DMS79 (cell line): ENCODE measurements around the gene EXOSC3.
"Not testable (repeated sequence)": the region's sequence is repeated elsewhere in the genome, so short reads cannot be mapped to it uniquely, and the experiment has no call there.

Experiments used
- DNase-seq: peaks from one replicate; lab custom pipeline; 2025; lab: John Stamatoyannopoulos, UW

EXOSC3 gene

DNA sequence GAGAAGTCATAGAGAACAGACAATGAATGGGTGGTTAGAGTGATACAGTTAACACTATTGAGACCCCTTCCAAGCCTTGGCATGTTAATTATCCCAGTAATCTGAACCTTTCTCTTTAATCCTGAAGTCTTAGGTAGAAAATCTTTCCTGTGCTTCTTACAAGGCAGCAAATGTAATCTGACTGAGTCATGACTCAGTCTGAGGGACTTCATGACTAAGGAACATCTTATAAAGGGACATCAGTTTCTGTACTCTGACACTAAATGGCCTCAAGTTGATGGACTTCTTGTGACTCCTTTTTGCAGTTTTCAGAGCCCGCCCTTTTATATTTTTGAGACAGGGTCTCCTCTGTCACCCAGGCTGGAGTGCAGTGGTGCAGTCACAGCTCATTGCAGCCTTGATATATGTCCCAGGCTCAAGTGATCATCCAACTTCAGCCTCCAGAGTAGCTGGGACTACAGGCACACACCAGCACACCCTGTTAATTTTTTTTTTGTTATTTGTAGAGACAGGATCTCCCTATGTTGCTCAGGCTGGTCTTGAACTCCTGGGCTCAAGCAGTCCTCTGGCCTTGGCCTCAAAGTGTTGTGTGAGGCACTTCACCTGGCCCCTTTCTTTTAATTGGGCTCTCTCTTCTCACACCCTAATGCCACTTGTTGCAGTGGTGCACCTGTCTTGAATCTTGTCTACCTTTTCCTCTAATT, 9.5 kb downstream of the EXOSC3 start:
- DNase-seq: no peak

DNA sequence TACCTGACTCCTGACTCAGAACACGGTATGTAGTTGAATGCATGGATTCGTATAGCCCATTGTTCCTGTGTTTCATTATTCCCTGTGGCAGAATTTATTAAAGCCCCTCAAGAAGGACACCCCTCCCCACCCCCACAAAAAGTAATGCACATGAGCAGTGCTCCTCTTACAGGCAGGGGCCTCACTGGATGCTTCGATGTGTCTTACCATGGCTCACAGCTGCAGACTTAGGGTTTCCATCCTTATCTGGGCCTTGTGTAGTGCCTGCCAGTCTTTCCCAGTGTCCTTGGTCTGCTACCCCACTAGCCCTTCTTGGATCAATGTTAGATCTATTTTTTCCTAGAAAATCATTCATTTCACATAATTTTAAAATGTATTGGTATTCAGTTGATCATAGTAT, 14.9 kb downstream of the EXOSC3 start:
- DNase-seq: no peak

DNA sequence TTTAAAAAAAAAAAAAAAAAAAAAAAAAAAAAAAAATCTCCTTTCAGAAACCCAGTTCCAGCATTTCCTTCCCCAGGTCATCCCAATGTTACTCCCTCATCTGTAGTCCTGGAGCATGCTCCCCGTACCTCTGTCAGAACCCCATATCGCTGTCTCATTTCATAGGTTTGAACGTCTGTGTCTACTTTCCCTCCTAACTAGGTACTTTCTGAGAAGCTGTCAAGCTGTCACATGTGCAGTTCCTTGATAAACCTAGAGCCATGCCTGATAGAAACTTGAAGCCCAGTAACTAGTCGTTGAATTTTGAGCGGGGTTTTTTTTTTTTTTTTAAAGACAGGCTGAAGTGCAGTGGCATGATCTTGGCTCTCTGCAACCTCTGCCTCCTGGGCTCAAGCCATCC, 15.6 kb downstream of the EXOSC3 start:
- no peak for DNase-seq

DNA sequence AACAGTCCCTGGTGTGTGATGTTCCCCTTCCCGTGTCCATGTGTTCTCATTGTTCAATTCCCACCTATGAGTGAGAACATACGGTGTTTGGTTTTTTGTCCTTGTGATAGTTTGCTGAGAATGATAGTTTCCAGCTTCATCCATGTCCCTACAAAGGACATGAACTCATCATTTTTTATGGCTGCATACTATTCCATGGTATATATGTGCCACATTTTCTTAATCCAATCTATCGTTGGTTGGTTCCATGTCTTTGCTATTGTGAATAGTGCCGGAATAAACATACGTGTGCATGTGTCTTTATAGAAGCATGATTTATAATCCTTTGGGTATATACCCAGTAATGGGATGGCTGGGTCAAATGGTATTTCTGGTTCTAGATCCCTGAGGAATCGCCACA, 19.6 kb downstream of the EXOSC3 start:
- not testable (repeated sequence) for DNase-seq

DNA sequence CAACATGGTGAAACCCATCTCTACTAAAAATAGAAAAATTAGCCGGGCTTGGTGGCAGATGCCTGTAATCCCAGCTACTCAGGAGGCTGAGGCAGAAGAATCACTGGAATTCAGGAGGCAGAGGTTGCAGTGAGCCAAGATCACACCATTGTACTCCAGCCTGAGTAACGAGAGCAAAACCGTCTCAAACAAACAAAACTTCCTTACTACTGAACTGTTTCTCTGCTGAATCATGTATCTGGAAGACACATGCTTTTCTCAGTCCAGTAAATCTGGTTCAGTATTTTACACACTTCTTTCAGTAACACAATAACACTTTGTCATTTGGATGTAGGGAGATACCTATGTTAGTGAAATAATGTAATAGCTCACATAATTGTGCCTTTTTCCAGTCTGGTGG, 23.4 kb downstream of the EXOSC3 start:
- no peak for DNase-seq

DNA sequence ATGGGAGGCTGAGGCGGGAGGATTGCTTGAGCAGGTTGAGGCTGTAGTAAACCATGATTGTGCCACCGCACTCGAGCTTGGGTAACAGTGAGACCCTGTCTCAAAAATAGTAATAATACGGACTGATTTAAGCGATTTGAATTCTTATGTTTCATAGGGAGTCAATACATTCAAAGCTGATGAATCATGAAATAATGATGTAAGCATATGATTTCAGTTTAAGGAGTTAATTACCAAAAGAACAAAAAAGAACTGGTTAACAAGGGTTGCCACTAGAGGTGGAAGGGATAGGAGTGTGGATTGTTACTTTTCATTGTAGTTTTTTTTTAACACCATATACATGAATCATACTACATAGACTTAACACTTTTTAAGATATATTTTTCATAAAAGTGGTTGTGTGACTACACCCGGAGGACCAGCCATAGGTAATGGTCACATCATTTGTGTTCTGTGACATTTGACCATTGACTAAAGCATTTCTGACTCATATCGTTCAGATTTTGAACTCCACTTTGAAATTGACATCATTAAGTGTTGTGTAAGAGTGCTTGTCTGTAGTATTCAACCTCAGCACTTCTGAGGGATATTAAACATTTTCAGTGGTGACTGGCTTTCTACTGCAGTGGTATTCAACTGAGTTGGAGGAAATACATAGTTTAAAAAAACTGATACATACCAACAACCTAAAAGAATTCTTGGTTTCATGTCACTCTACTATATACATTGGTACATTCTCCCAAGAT, 24.3 kb downstream of the EXOSC3 start:
- no peak for DNase-seq

DNA sequence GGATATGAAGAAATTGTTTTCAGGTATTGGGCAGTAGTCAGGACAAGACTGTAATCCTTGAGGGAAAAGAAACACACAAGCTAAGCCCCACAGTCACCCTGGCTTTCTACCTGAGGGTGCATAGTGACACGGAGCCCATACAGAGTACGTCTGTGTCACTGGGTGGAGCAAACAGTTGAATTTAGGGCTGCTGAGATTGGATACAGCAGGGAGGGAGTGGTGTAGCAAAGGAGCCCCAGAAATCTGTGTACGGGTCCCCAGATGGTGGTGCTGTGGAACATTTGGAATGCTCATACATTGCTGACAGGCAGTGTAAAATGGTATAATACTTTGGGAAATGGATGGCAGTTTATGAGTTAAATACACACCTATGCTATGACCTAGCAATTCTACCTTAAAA, 26.1 kb downstream of the EXOSC3 start:
- no peak for DNase-seq

DNA sequence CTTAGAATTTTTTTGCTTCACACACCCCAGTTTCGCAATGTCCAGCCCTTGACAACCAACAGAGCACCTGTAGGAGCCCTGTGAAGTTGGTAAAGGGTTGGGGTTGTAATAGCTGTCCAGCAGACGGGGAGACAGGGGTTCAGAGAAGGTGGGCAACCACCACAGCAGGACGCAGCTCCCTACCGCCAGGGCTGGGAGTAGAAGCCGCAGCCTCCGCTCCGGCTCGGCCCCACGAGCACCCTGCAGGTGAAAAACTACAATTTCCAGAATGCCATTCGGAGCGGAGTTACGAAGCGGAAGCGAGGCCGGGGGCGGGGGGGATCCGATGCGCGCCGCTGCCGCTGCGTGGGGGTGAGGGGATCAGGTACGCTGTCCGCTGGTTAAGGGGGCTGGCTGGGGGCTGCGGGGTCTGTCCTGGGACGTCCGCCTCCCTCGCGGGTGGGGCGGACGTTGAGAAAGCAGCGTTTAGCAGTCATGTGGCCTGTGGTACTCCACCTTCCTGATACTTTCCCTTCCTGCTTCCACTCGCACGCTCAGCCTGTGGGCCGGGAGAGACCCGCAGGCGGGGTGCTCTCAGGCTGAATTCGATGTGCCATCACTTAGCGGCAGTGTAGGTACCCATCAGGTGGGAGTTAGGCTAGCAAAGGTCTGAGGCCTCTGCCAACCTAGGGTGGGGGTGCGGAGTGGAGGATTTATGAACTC, 31.2 kb downstream of the EXOSC3 start, which contains the start of gene TRMT10B:
TRMT10B (plus strand) TSS at position 317 of the 702 bp plus-strand sequence. CDS start 8,127 bp downstream, outside the sequence.
- peak; percentile 59 for DNase-seq

DNA sequence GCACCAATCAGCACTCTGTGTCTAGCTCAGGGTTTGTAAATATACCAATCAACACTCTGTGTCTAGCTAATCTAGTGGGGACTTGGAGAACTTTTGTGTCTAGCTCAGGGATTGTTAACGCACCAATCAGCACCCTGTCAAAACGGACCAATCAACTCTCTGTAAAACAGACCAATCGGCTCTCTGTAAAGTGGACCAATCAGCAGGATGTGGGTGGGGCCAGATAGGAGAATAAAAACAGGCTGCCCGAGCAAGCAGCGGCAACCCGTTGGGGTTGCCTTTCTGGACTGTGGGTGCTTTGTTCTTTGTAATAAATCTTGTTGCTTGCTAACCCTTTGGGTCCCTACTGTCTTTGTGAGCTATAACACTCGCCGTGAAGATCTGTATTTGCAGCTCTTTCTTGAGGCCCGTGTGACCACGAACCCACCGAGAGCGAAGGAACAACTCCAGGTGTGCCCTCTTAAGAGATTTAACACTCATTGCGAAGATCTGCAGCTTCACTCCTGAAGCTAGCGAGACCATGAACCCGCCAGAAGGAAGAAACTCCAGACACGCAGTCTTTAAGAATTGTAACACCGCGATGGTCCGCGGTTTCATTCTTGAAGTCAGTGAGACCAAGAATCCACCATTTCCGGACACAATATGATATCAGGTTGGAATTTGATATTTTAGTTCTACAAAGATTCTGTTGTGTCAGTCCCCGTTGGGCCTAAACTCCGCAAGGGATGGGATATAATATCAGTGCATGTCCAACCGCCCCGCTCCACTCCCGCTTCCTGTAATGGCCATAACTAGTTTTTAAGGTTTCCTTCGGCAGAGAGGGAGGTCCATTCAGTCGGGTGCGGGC, 32.0 kb downstream of the EXOSC3 start:
- no peak for DNase-seq

DNA sequence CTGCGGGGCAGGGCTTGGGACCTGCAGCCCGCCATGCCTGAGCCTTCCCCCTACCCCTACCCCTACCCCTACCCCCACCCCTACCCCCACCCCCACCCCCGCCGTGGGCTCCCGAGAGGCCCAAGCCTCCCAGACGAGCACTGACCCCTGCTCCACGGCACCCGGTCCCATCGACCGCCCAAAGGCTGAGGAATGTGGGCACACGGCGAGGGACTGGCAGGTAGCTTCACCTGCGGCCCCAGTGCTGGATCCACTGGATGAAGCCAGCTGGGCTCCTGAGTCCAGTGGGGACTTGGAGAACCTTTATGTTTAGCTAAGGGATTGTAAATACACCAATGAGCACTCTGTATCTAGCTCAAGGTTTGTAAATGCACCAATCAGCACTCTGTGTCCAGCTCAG, 32.8 kb downstream of the EXOSC3 start:
- DNase-seq: not testable (repeated sequence)

DNA sequence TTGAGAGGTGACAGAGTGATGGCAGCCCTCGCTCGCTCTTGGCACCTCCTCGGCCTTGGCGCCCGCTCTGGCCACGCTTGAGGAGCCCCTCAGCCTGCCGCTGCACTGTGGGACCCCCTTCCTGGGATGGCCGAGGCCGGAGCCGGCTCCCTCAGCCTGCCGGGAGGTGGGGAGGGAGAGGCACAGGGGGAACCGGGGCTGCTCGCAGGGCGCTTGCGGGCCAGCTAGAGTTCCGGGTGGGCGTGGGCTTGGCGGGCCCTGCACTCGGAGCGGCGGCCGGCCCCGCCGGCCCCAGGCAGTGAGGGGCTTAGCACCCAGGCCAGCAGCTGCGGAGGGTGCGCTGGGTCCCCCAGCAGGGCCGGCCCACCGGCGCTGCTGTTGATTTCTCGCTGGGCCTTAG, 33.2 kb downstream of the EXOSC3 start:
- DNase-seq: not testable (repeated sequence)

DNA sequence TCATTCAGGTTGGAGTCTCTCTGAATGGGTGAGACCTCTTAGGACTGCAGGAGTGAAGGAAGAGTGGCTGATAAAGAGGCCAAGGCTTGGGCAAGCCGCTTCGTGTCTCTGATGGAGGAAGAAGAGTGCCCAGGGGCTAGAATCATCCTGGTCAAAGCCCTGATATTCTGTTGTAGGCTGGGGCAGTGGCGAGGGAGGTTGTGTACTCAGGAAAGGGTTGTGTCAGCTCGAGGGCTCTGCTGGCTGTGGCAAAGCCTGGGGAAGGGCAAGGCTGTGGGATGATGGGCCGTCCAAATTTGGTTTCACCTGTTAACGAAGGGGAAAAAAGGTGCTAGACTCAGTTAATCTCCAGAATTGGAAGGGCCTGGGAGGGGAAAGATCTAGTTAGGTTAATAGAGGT, 33.7 kb downstream of the EXOSC3 start:
- DNase-seq: no peak

DNA sequence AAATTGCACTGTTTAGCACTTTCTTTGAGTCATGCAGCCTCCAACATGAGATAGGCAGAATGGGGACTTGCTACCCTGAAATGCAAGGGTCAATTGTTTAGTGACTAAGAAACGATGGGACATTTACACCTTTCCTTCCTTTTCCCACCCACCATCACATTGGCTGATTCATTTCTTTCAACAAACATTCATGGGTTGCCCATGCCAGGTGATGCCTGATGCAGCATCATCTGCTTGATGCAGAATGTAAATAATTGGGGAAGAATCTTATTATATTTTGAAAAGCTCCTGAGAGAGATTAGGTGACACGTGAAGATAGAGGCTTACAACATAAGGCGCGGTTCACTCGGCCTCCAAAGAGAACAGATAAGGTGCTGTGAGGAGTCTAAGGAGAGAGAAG, 35.7 kb downstream of the EXOSC3 start:
- DNase-seq: no peak

DNA sequence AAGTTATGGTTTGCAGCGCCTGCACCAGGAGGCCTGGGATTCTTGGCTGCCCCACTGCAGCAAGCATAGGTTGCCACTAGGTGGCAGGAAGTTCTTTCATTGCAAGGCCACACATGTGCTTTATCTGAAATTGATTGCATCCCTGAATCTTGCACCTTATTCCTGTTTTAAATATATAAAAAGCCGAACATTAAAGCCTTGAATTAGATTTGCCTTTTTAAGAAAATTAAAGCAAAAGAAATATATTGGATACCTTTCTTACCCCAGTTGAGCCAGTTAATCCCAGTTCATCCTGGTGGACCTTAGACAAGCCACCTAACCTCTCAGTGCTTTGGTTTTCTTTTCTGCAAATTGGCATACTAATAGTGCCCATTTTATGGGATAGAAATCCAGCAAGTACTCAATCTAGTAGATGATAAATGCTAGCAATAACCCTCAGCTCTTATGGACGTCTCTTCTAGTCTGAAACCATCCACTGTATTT, 37.6 kb downstream of the EXOSC3 start:
- DNase-seq: no peak

DNA sequence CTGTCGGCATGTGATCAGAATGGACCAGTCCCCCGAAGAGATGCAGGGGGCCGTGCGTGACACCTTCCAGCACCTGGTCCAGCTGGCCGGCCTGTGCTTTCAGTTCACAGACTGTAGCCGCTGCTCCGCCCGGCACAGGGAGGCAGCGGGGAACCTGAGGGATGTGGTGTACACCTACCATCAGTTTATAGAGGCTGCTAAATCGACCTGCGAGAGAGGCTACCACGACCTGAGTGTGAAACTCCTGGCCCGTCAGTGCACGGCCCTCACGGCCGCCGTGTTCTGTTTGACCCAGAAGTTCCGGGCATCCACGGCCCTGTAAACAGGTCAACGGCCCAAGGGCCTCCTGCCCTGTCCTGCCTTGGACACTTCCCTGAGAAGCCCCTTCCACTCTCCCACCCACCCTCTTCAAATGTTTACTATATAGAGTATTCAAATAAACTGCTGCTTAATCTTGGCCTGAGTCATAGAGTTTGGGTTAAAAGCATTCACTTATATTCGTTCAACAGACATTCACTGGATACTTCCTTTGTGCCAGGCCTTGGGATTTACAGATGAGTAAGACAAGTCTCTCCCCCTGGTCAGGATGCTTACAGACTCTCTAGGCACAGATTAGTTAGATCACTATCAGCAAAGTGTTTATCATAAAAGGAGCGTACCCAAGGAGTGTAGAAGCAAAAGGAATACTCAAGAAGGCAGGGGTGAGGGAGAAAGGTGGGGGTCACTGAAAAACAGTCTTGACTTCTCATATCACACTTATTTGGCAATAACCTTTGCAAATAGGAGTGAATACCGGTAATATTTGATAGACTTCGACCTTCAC, 38.2 kb downstream of the EXOSC3 start:
- DNase-seq: no peak

DNA sequence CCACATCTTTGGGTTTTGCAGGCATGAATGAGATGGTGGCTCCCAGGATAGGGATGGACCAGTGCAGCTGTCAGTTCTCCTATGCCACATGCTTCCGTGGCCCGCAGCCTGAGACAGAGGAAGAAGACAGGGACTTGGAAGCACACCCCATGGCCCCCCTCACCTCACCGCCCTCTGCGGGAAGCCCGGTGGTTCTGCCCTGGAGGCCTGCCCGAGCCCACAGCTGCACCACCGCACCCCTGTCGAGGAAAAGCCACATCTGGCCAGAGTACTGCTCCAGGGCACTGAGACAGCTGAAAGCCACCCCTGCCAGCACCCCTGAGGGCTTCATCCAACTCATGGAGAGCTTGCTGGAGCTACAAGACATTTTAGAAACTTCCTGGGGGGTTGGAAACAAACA, 38.9 kb downstream of the EXOSC3 start:
- no peak for DNase-seq

DNA sequence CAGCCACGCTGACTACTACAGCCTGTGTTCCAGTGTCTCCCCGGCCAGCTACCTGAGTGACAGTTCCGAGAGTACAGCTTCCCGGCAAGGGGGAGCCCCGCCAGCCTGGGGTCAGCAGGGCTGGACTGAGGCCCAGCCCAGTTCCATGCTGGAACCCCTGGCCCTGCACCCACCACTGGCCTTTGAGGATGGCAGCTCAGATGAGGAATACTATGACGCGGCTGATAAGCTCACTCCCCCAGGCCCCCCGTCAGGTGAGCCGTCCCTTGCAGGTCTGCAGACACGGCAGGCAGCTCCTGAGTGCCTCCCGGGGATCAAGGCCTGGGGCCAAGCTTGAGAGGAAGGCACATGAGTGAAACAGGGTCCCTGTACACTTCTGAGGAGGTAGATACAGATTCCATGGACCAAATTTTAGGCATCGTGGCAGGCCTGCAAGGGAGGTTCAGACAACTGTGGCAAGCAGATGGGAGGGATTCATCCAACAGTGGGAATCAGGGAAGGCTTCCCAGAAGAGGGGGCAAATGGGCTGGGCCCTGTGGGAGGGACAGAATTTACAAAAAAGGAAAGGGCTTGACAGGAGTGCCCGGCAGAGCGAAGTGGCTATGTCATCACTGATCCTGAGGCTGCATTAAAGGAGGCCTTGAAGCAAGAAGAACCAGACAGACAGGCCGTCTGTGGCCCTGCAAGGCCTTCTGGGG, 44.1 kb downstream of the EXOSC3 start:
- no peak for DNase-seq

DNA sequence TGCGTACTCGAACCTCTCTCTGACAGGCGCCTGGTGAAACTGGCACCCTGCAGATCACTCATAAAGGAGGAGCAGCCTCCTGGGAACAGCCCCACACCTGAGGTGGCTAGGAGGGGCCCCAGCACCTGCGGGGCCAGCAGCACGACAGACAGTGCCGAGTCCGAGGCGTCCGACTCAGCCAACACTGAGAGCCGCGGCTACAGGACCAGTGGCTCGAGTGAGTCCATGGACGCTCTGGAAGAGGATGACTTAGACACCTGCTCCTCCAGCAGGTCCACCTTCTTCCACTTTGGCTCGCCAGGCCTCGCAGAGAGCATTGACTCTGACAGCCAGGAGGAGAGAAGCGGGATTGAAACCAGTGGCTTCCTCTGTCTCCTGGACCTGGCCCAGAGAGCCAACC, 44.7 kb downstream of the EXOSC3 start:
- no peak for DNase-seq

DNA sequence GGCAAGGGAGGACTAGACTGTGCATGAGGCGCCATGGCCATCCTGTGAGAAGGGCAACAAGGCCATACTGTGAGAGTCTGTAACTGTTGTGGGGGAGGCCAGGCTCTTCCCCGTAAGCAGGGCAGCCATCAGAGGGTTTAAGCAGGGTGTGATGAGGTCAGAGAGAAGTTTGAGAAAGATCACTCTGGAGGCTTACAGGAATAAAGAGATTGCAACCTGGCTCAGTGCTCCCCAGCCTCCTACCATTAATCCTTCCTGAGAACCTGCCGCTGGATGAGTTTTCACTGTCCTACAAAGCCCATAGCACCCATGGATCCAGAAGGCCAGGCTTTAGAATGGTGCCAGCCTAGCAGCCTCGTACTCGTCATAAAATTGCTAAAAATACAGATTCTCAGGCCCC, 45.6 kb downstream of the EXOSC3 start:
- no peak for DNase-seq

DNA sequence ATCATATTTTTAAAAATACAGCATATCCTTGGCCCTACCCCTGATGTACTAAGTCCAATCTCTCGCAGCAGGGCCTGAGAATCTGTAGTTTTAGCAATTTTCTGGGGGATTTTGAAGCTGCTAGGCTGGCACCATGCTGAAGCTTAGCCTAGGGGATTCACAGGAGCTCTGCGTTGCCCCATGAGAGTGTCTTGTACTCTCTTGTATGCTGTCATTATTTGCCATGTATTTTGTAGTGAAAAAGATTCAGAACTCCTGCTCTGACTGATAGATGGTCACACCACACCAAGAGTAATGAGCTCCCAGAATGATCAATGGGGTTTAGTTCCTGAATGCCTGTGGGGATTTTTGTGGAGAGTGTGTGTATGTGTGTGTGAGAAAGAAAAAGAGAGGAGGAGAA, 51.9 kb downstream of the EXOSC3 start:
- no peak for DNase-seq
